AG04449 (cell line): ENCODE measurements around the gene AJM1.
A peak's percentile ranks its signal among the peaks of the same experiment; 100 is the strongest.

Experiments
- CTCF ChIA-PET: fragments of 350-600 bp; formaldehyde crosslinking; extraction: SDS; loops from one replicate; lab custom pipeline; 2021; ENCODE audit warnings: antibody characterized with exemption; lab: Yijun Ruan, JAX
- POLR2A ChIA-PET: fragments of 400-600, 350-600 bp; formaldehyde crosslinking; extraction: SDS; loops from one replicate; lab custom pipeline; 2020; ENCODE audit warnings: antibody characterized with exemption, inconsistent platforms; lab: Yijun Ruan, JAX
- DNase-seq: peaks from one replicate; pipeline ENCODE4 v3.0.0-alpha.2; 2010; ENCODE audit warnings: low read depth, low spot score
- H3K4me3 ChIP-seq: 2 replicates; pipeline ENCODE4 v1.5.1; 2011; ENCODE audit warnings: low read depth, mild to moderate bottlenecking, control low read depth, low read length
- TF ChIP-seq, protein P1 (sequence below): IDR thresholded peaks from one replicate; pipeline ENCODE4 v1.5.1; 2011; ENCODE audit warnings: mild to moderate bottlenecking, moderate library complexity, low read length, control low read depth, inconsistent platforms; ENCODE audit not compliant: insufficient read depth; ENCODE audit errors: missing control alignments

AJM1 gene

DNA sequence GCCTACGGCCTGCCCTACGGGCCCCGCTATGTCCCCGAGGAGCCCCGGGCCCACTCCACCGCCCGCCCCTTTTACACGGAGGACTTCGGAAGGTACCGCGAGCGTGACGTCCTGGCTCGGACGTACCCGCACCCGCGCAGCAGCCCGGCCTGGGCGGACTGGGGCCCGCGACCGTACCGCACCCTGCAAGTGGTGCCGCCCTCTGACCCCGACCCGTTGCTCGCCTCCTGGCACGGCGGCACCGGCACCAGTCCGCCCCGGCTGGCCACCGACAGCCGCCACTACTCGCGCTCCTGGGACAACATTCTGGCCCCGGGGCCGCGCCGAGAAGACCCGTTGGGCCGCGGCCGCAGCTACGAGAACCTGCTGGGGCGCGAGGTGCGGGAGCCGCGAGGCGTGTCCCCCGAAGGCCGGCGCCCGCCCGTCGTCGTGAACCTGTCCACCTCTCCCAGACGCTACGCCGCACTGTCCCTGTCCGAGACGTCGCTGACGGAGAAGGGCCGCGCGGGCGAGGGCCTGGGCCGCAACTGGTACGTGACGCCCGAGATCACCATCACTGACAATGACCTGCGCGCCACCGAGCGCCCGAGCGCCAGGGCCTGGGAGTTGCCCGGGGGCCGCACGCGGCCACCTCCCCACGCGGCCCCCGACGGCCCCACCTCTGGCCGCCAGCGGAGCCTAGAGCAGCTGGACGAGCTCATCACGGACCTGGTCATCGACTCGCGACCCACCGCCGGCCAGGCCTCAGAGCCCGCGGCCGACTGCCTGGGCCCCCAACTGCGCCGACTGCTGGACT lies 3.4 kb downstream of the AJM1 start:
- TF ChIP-seq, protein P1, sequence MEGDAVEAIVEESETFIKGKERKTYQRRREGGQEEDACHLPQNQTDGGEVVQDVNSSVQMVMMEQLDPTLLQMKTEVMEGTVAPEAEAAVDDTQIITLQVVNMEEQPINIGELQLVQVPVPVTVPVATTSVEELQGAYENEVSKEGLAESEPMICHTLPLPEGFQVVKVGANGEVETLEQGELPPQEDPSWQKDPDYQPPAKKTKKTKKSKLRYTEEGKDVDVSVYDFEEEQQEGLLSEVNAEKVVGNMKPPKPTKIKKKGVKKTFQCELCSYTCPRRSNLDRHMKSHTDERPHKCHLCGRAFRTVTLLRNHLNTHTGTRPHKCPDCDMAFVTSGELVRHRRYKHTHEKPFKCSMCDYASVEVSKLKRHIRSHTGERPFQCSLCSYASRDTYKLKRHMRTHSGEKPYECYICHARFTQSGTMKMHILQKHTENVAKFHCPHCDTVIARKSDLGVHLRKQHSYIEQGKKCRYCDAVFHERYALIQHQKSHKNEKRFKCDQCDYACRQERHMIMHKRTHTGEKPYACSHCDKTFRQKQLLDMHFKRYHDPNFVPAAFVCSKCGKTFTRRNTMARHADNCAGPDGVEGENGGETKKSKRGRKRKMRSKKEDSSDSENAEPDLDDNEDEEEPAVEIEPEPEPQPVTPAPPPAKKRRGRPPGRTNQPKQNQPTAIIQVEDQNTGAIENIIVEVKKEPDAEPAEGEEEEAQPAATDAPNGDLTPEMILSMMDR, result no peak
- CTCF ChIA-PET, result interaction anchor here (0.7 kb wide), 1 partner anchor 105 kb away, joined by 3 read pairs; no protein-coding TSS in a partner anchor
- no peak overlapping the region for H3K4me3 ChIP-seq
- POLR2A ChIA-PET, result interaction anchor here (1.2 kb wide), 1 partner anchor 190 kb away, joined by 3 read pairs; no protein-coding TSS in a partner anchor
- DNase-seq, result no peak

- DNase-seq, result no peak
- POLR2A ChIA-PET, result interaction anchor here (0.8 to 1.8 kb wide), 5 partner anchors 9 to 189 kb away, joined by 3 to 8 read pairs (median 6); partner anchors contain the start of gene EDF1
- TF ChIP-seq, protein P1, result no peak
- peak overlapping the region; percentile 23; the same call in 1 of the 2 replicates for H3K4me3 ChIP-seq
- CTCF ChIA-PET, result interaction anchor here (1.2 to 1.5 kb wide), 4 partner anchors 55 to 200 kb away, joined by 3 to 5 read pairs (median 4); partner anchors contain the start of gene NPDC1
Observed at GRCh38 chr9:136846376-136847087, 4.3 kb downstream of the AJM1 start.

GRCh38 chr9:136847088-136847825 lies 5.0 kb downstream of the AJM1 start:
- ChIA-PET POLR2A (interaction anchor here (0.6 to 1.8 kb wide), 8 partner anchors 9 to 188 kb away, joined by 3 to 8 read pairs (median 4); partner anchors contain the start of gene EDF1), CTCF (interaction anchor here (1.2 to 1.6 kb wide), 6 partner anchors 55 to 209 kb away, joined by 3 to 8 read pairs (median 4); partner anchors contain the start of gene NPDC1)
- H3K4me3 ChIP-seq, result peak overlapping the region; percentile 97
- TF ChIP-seq, protein P1, result no peak
- DNase-seq, result no peak

GRCh38 chr9:136847826-136848392 lies 5.6 kb downstream of the AJM1 start:
- DNase-seq, result peak; percentile 9
- CTCF ChIA-PET, result interaction anchor here (1.3 to 1.6 kb wide), 4 partner anchors 56 to 208 kb away, joined by 3 to 8 read pairs (median 4); partner anchors contain the start of gene NPDC1
- TF ChIP-seq, protein P1, result no peak
- peak overlapping the region; percentile 97 for H3K4me3 ChIP-seq
- POLR2A ChIA-PET, result interaction anchor here (0.6 to 1.8 kb wide), 9 partner anchors 10 to 187 kb away, joined by 3 to 8 read pairs (median 3); partner anchors contain the start of genes CLIC3 and EDF1

- DNase-seq, result no peak
- TF ChIP-seq, protein P1, result no peak
- ChIA-PET CTCF (interaction anchor here (0.9 to 1.6 kb wide), 3 partner anchors 8 to 207 kb away, joined by 3 to 8 read pairs (median 3); no protein-coding TSS in a partner anchor), POLR2A (interaction anchor here (0.8 to 1.8 kb wide), 5 partner anchors 10 to 187 kb away, joined by 3 to 8 read pairs (median 3); partner anchors contain the start of gene CLIC3)
- H3K4me3 ChIP-seq, result peak overlapping the region; percentile 97
Observed at GRCh38 chr9:136848393-136849037, 6.2 kb downstream of the AJM1 start.
